H1 (cell line): ENCODE data around the gene PEX3. TPM values are rescaled to one million over a fixed set of nuclear protein-coding genes. Genes with fewer than 3 reads are reported as not detected.
A peak's percentile ranks its signal among the peaks of the same experiment; 100 is the strongest.

ENCODE experiments used
- SIN3A ChIP-seq, 2 experiments: IDR thresholded peaks in 1 of 2; conservative IDR thresholded peaks in 1 of 2; 2 replicates each; pipeline ENCODE4 v1.6.1; 2011 to 2012; ENCODE audit warnings: low read length in 2 of 2, improper control_type of control experiment in 1 of 2, low read depth in 1 of 2, mild to moderate bottlenecking in 1 of 2
- SRF ChIP-seq: IDR thresholded peaks from 2 replicates; pipeline ENCODE4 v1.6.1; 2011; ENCODE audit warnings: mild to moderate bottlenecking, low read depth, low read length, moderate library complexity
- polyA plus RNA-seq, 7 experiments: library from polyadenylated mRNA; depleted of rRNA in 3 of 7; stranded (reverse) in 5 of 7; unstranded in 2 of 7; fragments of >200 nt in 5 of 7; fragments of 200-250 nt in 2 of 7; gene quantifications; 1 replicate in 5 of 7; 2 replicates in 1 of 7; 4 replicates in 1 of 7; pipeline versions ENCODE4 v1.2.1 to v1.2.3, GENCODE V29; 2011 to 2013; ENCODE audit warnings: missing spikeins in 2 of 7, mixed read lengths in 2 of 7
- total RNA-seq: library from RNA; stranded (reverse); fragmentation: NEBNext Ultra II Directional; extraction: Animal tissue kit (Norgen Biotek cat#: 25700); gene quantifications from 2 replicates; pipeline ENCODE4 v1.2.1, GENCODE V29; 2021

PEX3 gene
- total and polyA plus RNA-seq, 2 of the 8 experiments (the other 6 are each of a cell fraction or from before 2014, with no cell fraction given), result 8.0 to 16.8 TPM

GRCh38 chr6:143450453-143451371 lies at the start of gene PEX3, which contains the start of gene ADAT2 (continued):
- peak; percentile 90 to 95; a peak in 2 of 4 replicates for TF ChIP-seq SIN3A (conservative IDR thresholded peaks at IDR 0.05 in 1 of 2, IDR thresholded peaks at IDR 0.05 in 1 of 2; ENCODE audit: low read depth in 1 of 2, low read length in 2 of 2)
- peak; percentile 71 for TF ChIP-seq SRF
